Lung (tissue), 12 donors: Measurements from ENCODE around the gene PIK3R2. TPM values are rescaled to one million over a fixed set of nuclear protein-coding genes. Genes with fewer than 3 reads are reported as not detected.

Experiments used
- ATAC-seq: fragments of 200-7000 bp; cut with Tn5 transposase; one replicate; pipeline ENCODE4 v1.9.1; 2020; ENCODE audit warnings: moderate number of reproducible peaks; ENCODE audit not compliant: insufficient read depth, low FRiP score
- DNase-seq, 3 donors: peaks; one replicate each; pipeline ENCODE4 v3.0.0-alpha.2; 2013 to 2017
- H3K27ac ChIP-seq, 2 donors: one replicate each; pipeline ENCODE4 v1.5.1; 2013; ENCODE audit warnings: mild to moderate bottlenecking in 2 of 2, moderate library complexity in 2 of 2, control low read depth in 1 of 2, inconsistent platforms in 1 of 2, low read depth in 1 of 2, low read length in 1 of 2
- H3K27me3 ChIP-seq, 3 donors: one replicate each; pipeline ENCODE4 v1.5.1; 2013; ENCODE audit warnings: low read length in 2 of 3; ENCODE audit not compliant: control insufficient read depth in 3 of 3, insufficient read depth in 3 of 3
- H3K36me3 ChIP-seq, 4 donors: one replicate each; pipeline ENCODE4 v1.5.1; 2013; ENCODE audit warnings: low read length in 4 of 4, mild to moderate bottlenecking in 1 of 4, moderate library complexity in 1 of 4; ENCODE audit not compliant: control insufficient read depth in 4 of 4, insufficient read depth in 4 of 4
- H3K4me1 ChIP-seq, 5 donors: one replicate each; pipeline ENCODE4 v1.5.1; 2013; ENCODE audit warnings: low read length in 5 of 5, mild to moderate bottlenecking in 2 of 5, moderate library complexity in 1 of 5; ENCODE audit not compliant: control insufficient read depth in 5 of 5, insufficient read depth in 5 of 5
- H3K4me3 ChIP-seq: one replicate; pipeline ENCODE4 v1.5.1; 2013; ENCODE audit warnings: mild to moderate bottlenecking, control low read depth, moderate library complexity
- H3K9ac ChIP-seq, 2 donors: one replicate each; pipeline ENCODE4 v1.5.1; 2013; ENCODE audit warnings: low read length in 2 of 2, control low read depth in 1 of 2; ENCODE audit not compliant: insufficient read depth in 1 of 2
- H3K9me3 ChIP-seq, 4 donors: one replicate each; pipeline ENCODE4 v1.5.1; 2013; ENCODE audit warnings: low read length in 3 of 4, mild to moderate bottlenecking in 1 of 4, moderate library complexity in 1 of 4; ENCODE audit not compliant: control insufficient read depth in 4 of 4, insufficient read depth in 3 of 4
- WGBS, 2 donors: extraction: QIAGEN DNeasy Blood & Tissue Kit; methylation state at CpG; one replicate each; pipeline ENCODE4 v1.1.7; 2013; 5-methylcytosine and 5-hydroxymethylcytosine counted together
- polyA plus RNA-seq, 2 donors: library from polyadenylated mRNA; stranded (reverse); fragments of 200-250 nt; gene quantifications; one replicate each; pipeline ENCODE4 v1.2.1, GENCODE V29; 2013
- total RNA-seq, 2 donors: library from RNA; depleted of rRNA in 1 of 2; stranded (reverse); fragments of >200 nt in 1 of 2; gene quantifications; one replicate each; pipeline ENCODE4 v1.2.1, GENCODE V29; 2014 to 2021
- TF ChIP-seq, protein P1 (sequence below): IDR thresholded peaks from 2 replicates; pipeline ENCODE4 v1.5.1; 2012; ENCODE audit warnings: mild to moderate bottlenecking; ENCODE audit errors: control extremely low read depth, extremely low read depth
- donor health status: control.
- donor health status: control.
- donor health status: Bipolar disorder and iron deficiency.
- donor health status: healthy.
- donor health status: DM: yes; HTN: yes; CAD: no.

The PIK3R2 gene
- total and polyA plus RNA-seq, 4 donors: 7.0 to 36.2 (median 20.4) TPM

DNA sequence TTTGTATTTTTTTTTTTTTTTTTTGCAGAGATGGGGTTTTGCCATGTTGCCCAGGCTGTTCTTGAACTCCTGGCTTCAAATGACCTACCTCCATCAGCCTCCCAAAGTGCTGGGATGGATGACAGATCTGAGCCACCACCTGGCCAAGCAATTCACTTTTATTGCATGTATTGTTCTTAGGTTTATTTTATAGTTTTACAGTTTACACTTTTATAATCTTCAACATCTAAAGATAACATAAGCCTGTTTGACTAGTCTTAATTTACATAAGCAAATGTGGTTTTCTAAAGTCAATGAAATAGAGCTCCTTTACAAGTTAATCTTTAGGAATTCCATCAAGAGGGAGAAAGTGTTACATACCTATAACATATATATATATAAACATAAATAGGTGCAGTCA, 30.6 kb downstream of the PIK3R2 start:
- no peaks in the 10 kb centered on the region for H3K27me3 ChIP-seq
- no peaks in the 10 kb centered on the region for H3K36me3 ChIP-seq
- no peak for DNase-seq
- no peak overlapping the region for H3K27ac ChIP-seq
- no peak overlapping the region for H3K9ac ChIP-seq
- H3K9me3 ChIP-seq: no peaks in the 10 kb centered on the region
- no peak overlapping the region for H3K4me3 ChIP-seq
- TF ChIP-seq, protein P1, sequence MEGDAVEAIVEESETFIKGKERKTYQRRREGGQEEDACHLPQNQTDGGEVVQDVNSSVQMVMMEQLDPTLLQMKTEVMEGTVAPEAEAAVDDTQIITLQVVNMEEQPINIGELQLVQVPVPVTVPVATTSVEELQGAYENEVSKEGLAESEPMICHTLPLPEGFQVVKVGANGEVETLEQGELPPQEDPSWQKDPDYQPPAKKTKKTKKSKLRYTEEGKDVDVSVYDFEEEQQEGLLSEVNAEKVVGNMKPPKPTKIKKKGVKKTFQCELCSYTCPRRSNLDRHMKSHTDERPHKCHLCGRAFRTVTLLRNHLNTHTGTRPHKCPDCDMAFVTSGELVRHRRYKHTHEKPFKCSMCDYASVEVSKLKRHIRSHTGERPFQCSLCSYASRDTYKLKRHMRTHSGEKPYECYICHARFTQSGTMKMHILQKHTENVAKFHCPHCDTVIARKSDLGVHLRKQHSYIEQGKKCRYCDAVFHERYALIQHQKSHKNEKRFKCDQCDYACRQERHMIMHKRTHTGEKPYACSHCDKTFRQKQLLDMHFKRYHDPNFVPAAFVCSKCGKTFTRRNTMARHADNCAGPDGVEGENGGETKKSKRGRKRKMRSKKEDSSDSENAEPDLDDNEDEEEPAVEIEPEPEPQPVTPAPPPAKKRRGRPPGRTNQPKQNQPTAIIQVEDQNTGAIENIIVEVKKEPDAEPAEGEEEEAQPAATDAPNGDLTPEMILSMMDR: no peak
- ATAC-seq: no peak
- no peaks in the 10 kb centered on the region for H3K4me1 ChIP-seq

DNA sequence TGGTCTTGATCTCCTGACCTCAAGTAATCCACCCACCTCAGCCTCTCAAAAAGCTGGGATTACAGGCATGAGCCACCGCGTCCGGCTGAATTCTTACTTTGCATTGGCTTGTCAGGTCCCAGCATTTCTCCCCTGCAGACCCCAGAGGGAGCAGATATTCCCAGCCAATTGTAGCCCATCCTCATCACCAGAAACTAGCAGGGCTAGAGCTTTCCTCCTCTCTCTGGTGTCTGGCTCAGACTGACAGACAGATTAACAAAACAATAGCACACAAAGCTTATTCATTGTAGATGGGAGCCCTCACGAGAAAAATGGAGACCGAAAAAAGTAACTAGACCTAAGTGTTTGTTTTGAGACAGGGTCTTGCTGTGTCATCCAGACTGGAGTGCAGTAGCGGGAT, 32.6 kb downstream of the PIK3R2 start:
- WGBS, 2 donors: 76 to 82% methylated on average over 6 of the region's 6 CpGs
- Histone ChIP-seq H3K9me3 (no peaks in the 10 kb centered on the region), H3K27me3 (no peaks in the 10 kb centered on the region), H3K9ac (no peak overlapping the region), H3K4me1 (no peaks in the 10 kb centered on the region), H3K36me3 (no peaks in the 10 kb centered on the region), H3K27ac (no peak overlapping the region), H3K4me3 (no peak overlapping the region)
- DNase-seq (no peak), ATAC-seq (no peak)
- TF ChIP-seq, protein P1: no peak

- DNase-seq (no peak), ATAC-seq (no peak)
- 95 to 96% methylated on average over 4 of the region's 4 CpGs for WGBS, 2 donors
- Histone ChIP-seq H3K27me3 (no peaks in the 10 kb centered on the region), H3K4me1 (peaks cover 0 to 20% (median 9%) of the 10 kb centered on the region in 5 donors), H3K27ac (no peak overlapping the region), H3K4me3 (no peak overlapping the region), H3K36me3 (peaks cover 0 to 2% (median 0%) of the 10 kb centered on the region in 4 donors), H3K9ac (no peak overlapping the region), H3K9me3 (no peaks in the 10 kb centered on the region)
- TF ChIP-seq, protein P1: no peak
Observed at GRCh38 chr19:18190278-18190677, 37.3 kb downstream of the PIK3R2 start.

GRCh38 chr19:18191640-18192062, 38.7 kb downstream of the PIK3R2 start:
- Histone ChIP-seq H3K4me3 (no peak overlapping the region), H3K36me3 (peaks cover 0 to 13% (median 2%) of the 10 kb centered on the region in 4 donors), H3K9ac (peak overlapping the region; percentile 7 to 98), H3K27me3 (no peaks in the 10 kb centered on the region), H3K9me3 (no peaks in the 10 kb centered on the region), H3K27ac (peak overlapping the region; percentile 41 to 80), H3K4me1 (peaks cover 0 to 20% (median 9%) of the 10 kb centered on the region in 5 donors)
- WGBS, 2 donors: 61 to 78% methylated on average over 5 of the region's 5 CpGs
- no peak for ATAC-seq
- no peak for DNase-seq
- TF ChIP-seq, protein P1: no peak
